LHCN-M2 (cell line): Measurements from ENCODE around the gene EFCAB10. TPM values are rescaled to one million over a fixed set of nuclear protein-coding genes. Genes with fewer than 3 reads are reported as not detected.
"Not testable (repeated sequence)": the region's sequence is repeated elsewhere in the genome, so short reads cannot be mapped to it uniquely, and the experiment has no call there.

Source experiments
- DNase-seq: peaks from one replicate; pipeline ENCODE4 v3.0.0-alpha.2; 2012; ENCODE audit warnings: low read depth
- total RNA-seq: library from RNA; depleted of rRNA; stranded (reverse); fragments of >200 nt; gene quantifications from 2 replicates; pipeline ENCODE4 v1.2.3, GENCODE V29; 2014

Gene EFCAB10
- total RNA-seq, 1 experiment from 2014 or later = not detected

- DNase-seq = not testable (repeated sequence)
These were observed 17.8 kb upstream of the EFCAB10 start for GRCh38 chr7:105599080-105599479.

- no peak for DNase-seq
These were observed 15.6 kb upstream of the EFCAB10 start for GRCh38 chr7:105596866-105597265.

- no peak for DNase-seq
These were observed 12.7 kb upstream of the EFCAB10 start for GRCh38 chr7:105594034-105594433.

GRCh38 chr7:105591522-105591921, 10.2 kb upstream of the EFCAB10 start:
- DNase-seq = no peak

- no peak for DNase-seq
These were observed 9.5 kb upstream of the EFCAB10 start for GRCh38 chr7:105590793-105591192.

GRCh38 chr7:105589356-105590077, 8.2 kb upstream of the EFCAB10 start:
- DNase-seq = peak; percentile 91

GRCh38 chr7:105587909-105588635, 6.8 kb upstream of the EFCAB10 start:
- DNase-seq = no peak

GRCh38 chr7:105585850-105586500, 4.7 kb upstream of the EFCAB10 start:
- no peak for DNase-seq

GRCh38 chr7:105584165-105584564, 2.9 kb upstream of the EFCAB10 start:
- DNase-seq = no peak

GRCh38 chr7:105583061-105583460, 1.8 kb upstream of the EFCAB10 start:
- DNase-seq = no peak

- no peak for DNase-seq
These were observed 1.1 kb downstream of the EFCAB10 start for GRCh38 chr7:105580022-105580740.

GRCh38 chr7:105578496-105578895, 2.8 kb downstream of the EFCAB10 start:
- DNase-seq = peak; percentile 43

- peak; percentile 73 for DNase-seq
These were observed 4.0 kb downstream of the EFCAB10 start for GRCh38 chr7:105577251-105577650.

GRCh38 chr7:105571891-105572290, 9.4 kb downstream of the EFCAB10 start:
- no peak for DNase-seq

GRCh38 chr7:105567821-105568220, 13.5 kb downstream of the EFCAB10 start:
- DNase-seq = no peak

- no peak for DNase-seq
These were observed 14.3 kb downstream of the EFCAB10 start for GRCh38 chr7:105567024-105567423.

GRCh38 chr7:105565190-105565589, 16.1 kb downstream of the EFCAB10 start:
- no peak for DNase-seq

GRCh38 chr7:105559926-105560325, 21.4 kb downstream of the EFCAB10 start:
- peak; percentile 9 for DNase-seq

- no peak for DNase-seq
These were observed 43.0 kb downstream of the EFCAB10 start for GRCh38 chr7:105538339-105538738.

- DNase-seq = no peak
These were observed 48.4 kb downstream of the EFCAB10 start for GRCh38 chr7:105532709-105533460.
